Skin epidermis (tissue), 12 donors: ENCODE data around the gene CEP85.

Source experiments
- H3K27ac ChIP-seq, 21 experiments: fragments of 200-600 bp; sonication (generic) in 11 of 21; one replicate each; pipeline ENCODE4 v1.5.0; 2020; ENCODE audit warnings: mild to moderate bottlenecking in 3 of 21, inconsistent platforms in 2 of 21, moderate library complexity in 2 of 21
- H3K4me3 ChIP-seq, 7 experiments: fragments of 200-600 bp; sonication (generic) in 2 of 7; one replicate each; pipeline ENCODE4 v1.5.0; 2020; ENCODE audit warnings: inconsistent platforms in 2 of 7, mild to moderate bottlenecking in 2 of 7, moderate library complexity in 1 of 7

Gene CEP85

GRCh38 chr1:26275580-26276431 lies 41.8 kb downstream of the CEP85 start:
- H3K27ac ChIP-seq, result peak overlapping the region; percentile 20 to 98 (median 96)
- no peak overlapping the region for H3K4me3 ChIP-seq

GRCh38 chr1:26276432-26276838 lies 42.4 kb downstream of the CEP85 start:
- Histone ChIP-seq H3K27ac (peak overlapping the region; percentile 61 to 98 (median 96)), H3K4me3 (no peak overlapping the region)

- peak overlapping the region in 20 of 21 experiments; percentile 90 to 98 (median 96) for H3K27ac ChIP-seq
- no peak overlapping the region for H3K4me3 ChIP-seq
These were observed 43.3 kb downstream of the CEP85 start for GRCh38 chr1:26277261-26277661.

DNA sequence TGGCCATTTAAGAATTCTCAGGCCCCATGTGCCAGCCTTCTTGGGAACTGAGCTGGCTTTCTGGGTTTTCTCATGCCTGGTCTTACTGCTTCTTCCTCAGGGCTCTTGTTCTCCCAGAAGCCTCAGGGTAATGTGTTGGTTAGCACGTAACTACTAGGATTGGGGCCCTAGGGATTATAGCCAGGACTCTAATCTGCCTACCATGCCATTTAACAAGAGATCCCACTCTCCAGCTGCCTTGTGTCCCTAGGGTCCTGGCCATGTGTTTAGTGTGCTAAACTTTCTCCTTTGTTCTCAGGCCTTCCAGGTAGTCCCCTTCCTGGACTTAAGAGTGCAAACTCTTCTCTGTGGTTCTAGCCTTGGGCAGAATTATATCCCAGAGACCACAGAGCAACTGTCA lies 43.7 kb downstream of the CEP85 start:
- Histone ChIP-seq H3K4me3 (no peak overlapping the region), H3K27ac (peak overlapping the region in 20 of 21 experiments; percentile 90 to 98 (median 96))

GRCh38 chr1:26278303-26278702 lies 44.3 kb downstream of the CEP85 start:
- peak overlapping the region in 1 of 7 experiments; percentile 75 for H3K4me3 ChIP-seq
- peak overlapping the region in 20 of 21 experiments; percentile 90 to 98 (median 96) for H3K27ac ChIP-seq

GRCh38 chr1:26278724-26279455 lies 44.9 kb downstream of the CEP85 start:
- Histone ChIP-seq H3K27ac (peak overlapping the region; percentile 56 to 98 (median 96)), H3K4me3 (peak overlapping the region; percentile 61 to 96 (median 85))

DNA sequence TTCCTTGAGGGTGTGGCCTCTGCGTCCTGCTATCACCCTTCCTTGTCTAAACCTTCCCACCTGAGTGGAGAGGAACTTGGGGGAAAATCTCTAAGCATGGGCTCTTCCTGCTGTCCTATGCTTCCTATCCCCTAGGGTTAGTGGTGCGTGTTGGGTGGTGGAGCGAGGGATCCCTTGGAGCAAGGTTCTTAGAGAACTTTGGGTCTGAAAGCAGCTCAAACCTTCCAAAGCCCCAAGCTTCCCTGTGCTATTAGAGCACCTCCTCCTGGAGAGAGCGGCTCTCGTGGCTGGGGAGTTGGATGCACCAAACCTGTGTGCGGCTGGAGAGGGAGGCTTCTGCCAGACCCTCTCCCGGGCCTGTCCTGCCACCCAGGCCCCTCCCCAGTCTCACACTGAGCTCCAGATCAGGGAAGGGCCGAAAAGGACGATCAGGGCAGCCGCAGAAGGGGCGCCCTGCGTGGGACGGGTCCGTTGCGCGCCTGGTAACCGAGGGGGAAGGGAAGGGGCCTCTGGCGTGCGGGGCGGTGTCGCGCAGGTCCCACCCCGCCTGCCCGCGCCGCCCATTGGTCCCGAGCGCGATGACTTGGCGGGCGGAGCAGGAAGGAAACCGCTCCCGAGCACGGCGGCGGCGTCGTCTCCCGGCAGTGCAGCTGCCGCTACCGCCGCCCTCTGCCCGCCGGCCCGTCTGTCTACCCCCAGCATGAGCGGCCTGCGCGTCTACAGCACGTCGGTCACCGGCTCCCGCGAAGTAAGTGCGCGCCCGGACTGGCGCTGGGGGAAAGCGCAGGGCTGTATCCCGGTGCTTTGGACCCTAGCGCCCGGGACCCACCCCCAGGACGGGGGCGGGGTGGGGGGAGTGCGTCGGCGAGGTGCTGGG lies 45.7 kb downstream of the CEP85 start, which contains the start of gene SH3BGRL3:
SH3BGRL3 (plus strand) TSS at position 631 of the 877 bp plus-strand sequence; CDS start at position 701, 70 bp downstream.
- Histone ChIP-seq H3K27ac (peak within 1 kb of the TSS; percentile 86 to 98 (median 96)), H3K4me3 (peak within 1 kb of the TSS; percentile 61 to 96 (median 85))

- Histone ChIP-seq H3K4me3 (peak overlapping the region; percentile 61 to 96 (median 85)), H3K27ac (peak overlapping the region; percentile 86 to 98 (median 96))
These were observed 46.5 kb downstream of the CEP85 start for GRCh38 chr1:26280333-26281042.

- H3K27ac ChIP-seq, result peak overlapping the region in 20 of 21 experiments; percentile 86 to 98 (median 96)
- peak overlapping the region; percentile 61 to 96 (median 85) for H3K4me3 ChIP-seq
These were observed 47.3 kb downstream of the CEP85 start for GRCh38 chr1:26281091-26281958.

DNA sequence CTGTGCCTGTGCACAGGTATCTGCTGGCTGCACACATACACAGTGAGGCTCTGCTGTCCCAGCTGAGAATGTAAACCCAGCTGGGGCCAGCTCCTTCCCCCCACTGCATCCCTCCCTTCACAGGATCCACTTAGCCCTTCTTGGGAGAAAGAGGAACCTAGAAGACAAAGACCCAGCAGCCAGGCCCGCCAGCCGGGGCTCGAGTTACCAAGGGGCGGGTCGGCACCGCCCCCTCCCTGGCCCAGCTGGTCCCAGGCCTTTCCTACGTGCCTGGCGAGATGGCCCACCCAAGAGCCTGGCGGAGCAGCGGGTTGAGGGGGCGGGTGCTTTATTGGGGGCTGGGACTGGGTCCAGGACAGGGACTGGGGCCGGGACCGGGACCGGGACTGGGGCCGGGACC lies 48.0 kb downstream of the CEP85 start:
- H3K4me3 ChIP-seq, result peak overlapping the region in 4 of 7 experiments; percentile 61 to 85 (median 77)
- peak overlapping the region in 15 of 21 experiments; percentile 3 to 98 (median 95) for H3K27ac ChIP-seq

GRCh38 chr1:26282401-26282918 lies 48.5 kb downstream of the CEP85 start:
- H3K27ac ChIP-seq, result peak overlapping the region in 14 of 21 experiments; percentile 47 to 98 (median 92)

DNA sequence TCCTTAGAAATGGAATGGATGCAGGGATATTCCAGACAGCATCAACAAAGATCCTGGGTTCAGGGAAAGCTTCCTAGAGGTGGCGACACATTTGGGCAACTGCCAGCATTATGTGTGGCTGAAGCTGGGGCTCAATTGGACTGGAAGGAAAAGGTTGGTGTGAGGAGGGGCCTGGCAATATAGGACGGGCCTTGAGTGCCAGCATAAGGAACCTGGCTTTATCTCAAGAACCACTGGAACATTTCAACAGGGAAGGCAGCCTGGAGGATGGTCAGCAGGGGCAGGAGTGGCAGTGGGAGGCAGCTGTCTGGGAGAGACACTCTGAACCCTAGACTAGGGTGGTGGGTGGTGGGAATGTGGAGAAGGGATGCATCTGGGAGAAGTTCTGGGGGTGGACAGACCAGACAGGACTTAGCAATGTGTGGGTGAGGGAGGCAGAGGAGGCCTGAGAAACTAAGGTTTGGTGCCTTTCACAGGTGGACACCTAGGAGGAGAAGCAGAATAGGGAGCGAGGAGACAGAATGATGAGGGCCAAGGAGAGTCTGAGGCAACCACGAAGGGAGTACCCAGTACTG lies 49.4 kb downstream of the CEP85 start:
- Histone ChIP-seq H3K4me3 (peak overlapping the region in 1 of 7 experiments; percentile 7), H3K27ac (peak overlapping the region in 18 of 21 experiments; percentile 47 to 98 (median 88))

More at GRCh38 chr1:26282401-26282918, 48.5 kb downstream of the CEP85 start:
- peak overlapping the region in 2 of 7 experiments; percentile 61 to 75 for H3K4me3 ChIP-seq

DNA sequence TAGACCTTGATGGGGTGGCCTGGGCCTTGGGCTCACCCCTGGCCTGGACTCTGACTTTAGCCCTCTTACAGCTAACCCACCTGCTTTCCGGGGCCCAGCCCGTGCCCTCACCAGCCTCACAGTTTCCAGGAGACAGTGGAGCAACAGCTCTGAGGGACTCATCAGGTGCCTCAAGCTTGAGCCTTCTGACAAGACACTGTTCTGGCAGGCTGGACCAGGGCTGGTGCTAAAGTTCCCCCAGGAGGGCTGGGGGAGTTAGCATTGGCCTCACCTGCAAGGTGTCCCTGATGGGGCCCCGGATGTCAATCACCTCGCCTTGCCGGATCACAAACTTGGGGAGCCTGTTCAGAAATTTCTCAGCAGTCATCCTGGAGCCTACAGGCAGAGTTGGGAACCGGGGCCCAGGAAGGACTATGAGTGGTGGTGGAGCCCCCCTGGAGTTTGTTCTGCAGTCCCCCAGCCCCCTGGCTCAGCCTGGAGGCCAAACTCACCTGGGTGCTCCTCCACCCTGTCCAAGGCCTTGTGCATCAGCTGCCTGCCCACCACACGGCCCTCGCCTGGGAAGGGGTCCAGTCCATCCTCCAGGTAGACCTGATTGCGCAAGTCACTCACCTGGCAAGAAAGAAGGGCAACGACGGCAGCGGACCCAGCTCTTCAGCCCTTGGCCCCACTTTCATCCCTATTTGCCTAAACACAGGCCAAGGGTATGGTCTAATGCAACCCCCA lies 50.0 kb downstream of the CEP85 start:
- Histone ChIP-seq H3K27ac (peak overlapping the region in 20 of 21 experiments; percentile 20 to 98 (median 88)), H3K4me3 (peak overlapping the region in 2 of 7 experiments; percentile 7 to 13)

- peak overlapping the region in 2 of 7 experiments; percentile 7 to 13 for H3K4me3 ChIP-seq
- H3K27ac ChIP-seq, result peak overlapping the region in 20 of 21 experiments; percentile 34 to 98 (median 88)
These were observed 50.8 kb downstream of the CEP85 start for GRCh38 chr1:26284597-26285347.

- no peak overlapping the region for H3K4me3 ChIP-seq
- peak overlapping the region in 19 of 21 experiments; percentile 34 to 98 (median 87) for H3K27ac ChIP-seq
These were observed 51.5 kb downstream of the CEP85 start for GRCh38 chr1:26285366-26286063.
